Testis (tissue), 3 donors: ENCODE data around the gene CDK5. TPM values are rescaled to one million over a fixed set of nuclear protein-coding genes. Genes with fewer than 3 reads are reported as not detected.

ENCODE experiments used
- DNase-seq: peaks from one replicate; pipeline ENCODE4 v3.0.0-alpha.2; 2019
- H3K27ac ChIP-seq, 2 donors: fragments of 200-600 bp; sonication (generic); one replicate each; pipeline ENCODE4 v1.5.1; 2019
- H3K27me3 ChIP-seq: fragments of 200-600 bp; sonication (generic); one replicate; pipeline ENCODE4 v1.5.1; 2019
- H3K36me3 ChIP-seq: fragments of 200-600 bp; sonication (generic); one replicate; pipeline ENCODE4 v1.5.1; 2017; ENCODE audit warnings: low read depth; ENCODE audit errors: missing control alignments
- H3K4me1 ChIP-seq: fragments of 200-600 bp; sonication (generic); one replicate; pipeline ENCODE4 v1.5.1; 2019
- H3K4me3 ChIP-seq, 2 donors: fragments of 200-600 bp; sonication (generic); one replicate each; pipeline ENCODE4 v1.5.1; 2017 to 2019
- H3K9me3 ChIP-seq: fragments of 200-600 bp; sonication (generic); one replicate; pipeline ENCODE4 v1.5.1; 2017
- CTCF ChIP-seq, 3 experiments: fragments of 450-650 bp in 2 of 3; fragments of 200-600 bp in 1 of 3; sonication (generic) in 1 of 3; IDR thresholded peaks; one replicate each; pipeline ENCODE4 v1.5.1; 2016 to 2019; ENCODE audit warnings: antibody characterized with exemption in 3 of 3, mild to moderate bottlenecking in 2 of 3, moderate library complexity in 1 of 3
- POLR2A ChIP-seq: fragments of 450-650 bp; IDR thresholded peaks from one replicate; pipeline ENCODE4 v1.6.1; 2017; ENCODE audit warnings: antibody characterized with exemption, mild to moderate bottlenecking, moderate library complexity
- WGBS, 2 donors: methylation state at CpG; one replicate each; pipeline ENCODE4 v1.1.5; 2018; 5-methylcytosine and 5-hydroxymethylcytosine counted together
- intact Hi-C: fragments of 100-400 bp; cut with DNase I; formaldehyde crosslinking; loops from one replicate; pipeline ENCODE4 v1.15.1; 2023; ENCODE audit warnings: low total_unique reads
- polyA plus RNA-seq: library from polyadenylated mRNA; stranded (reverse); fragments of 350-450 nt; fragmentation: Illumina TruSeq; extraction: RNeasy Lipid Tissue Mini Kit (QIAGEN cat#74804); gene quantifications from one replicate; pipeline ENCODE4 v1.2.3, GENCODE V29; 2014; ENCODE audit warnings: low read depth, low replicate concordance; ENCODE audit not compliant: insufficient read depth
- total RNA-seq, 2 donors: library from RNA; depleted of rRNA; stranded (reverse); fragments of >200 nt; gene quantifications; one replicate each; pipeline ENCODE4 v1.2.3, GENCODE V29; 2016

The CDK5 gene
- total and polyA plus RNA-seq, 3 donors from 2014 or later = 7.1 to 15.4 (median 10.5) TPM

- TF ChIP-seq CTCF (IDR thresholded peaks at IDR 0.05) = no peak
- TF ChIP-seq POLR2A = no peak
- Histone ChIP-seq H3K4me3 (no peak overlapping the region), H3K9me3 (no peaks in the 10 kb centered on the region), H3K4me1 (peaks cover 7% of the 10 kb centered on the region), H3K27me3 (no peaks in the 10 kb centered on the region), H3K36me3 (no peaks in the 10 kb centered on the region), H3K27ac (no peak overlapping the region)
- DNase-seq = no peak
- intact Hi-C loops = no loop called here
- WGBS, 2 donors = 86 to 95% methylated on average over 4 of the region's 4 CpGs
Measured at GRCh38 chr7:151025924-151026671, 31.6 kb downstream of the CDK5 start.

GRCh38 chr7:151024435-151025056 is 33.2 kb downstream of the CDK5 start, which contains the start of gene ATG9B:
TSS of gene ATG9B (minus strand) at chr7:151024494. CDS start at chr7:151024423, 71 bp downstream.
- TF ChIP-seq POLR2A (no peak), CTCF (IDR thresholded peaks at IDR 0.05) (no peak)
- Histone ChIP-seq H3K27me3 (no peaks in the 10 kb centered on the region), H3K9me3 (no peaks in the 10 kb centered on the region), H3K27ac (no peak within 1 kb of the TSS), H3K4me3 (no peak within 1 kb of the TSS), H3K36me3 (no peaks in the 10 kb centered on the region), H3K4me1 (peaks cover 7% of the 10 kb centered on the region)
- DNase-seq = no peak
- 76 to 78% methylated on average over 4 of the region's 4 CpGs for WGBS, 2 donors
- intact Hi-C loops = no loop called here

GRCh38 chr7:151023232-151023631 is 34.5 kb downstream of the CDK5 start:
- Histone ChIP-seq H3K4me3 (no peak overlapping the region), H3K9me3 (no peaks in the 10 kb centered on the region), H3K4me1 (peaks cover 6% of the 10 kb centered on the region), H3K36me3 (no peaks in the 10 kb centered on the region), H3K27me3 (no peaks in the 10 kb centered on the region), H3K27ac (no peak overlapping the region)
- intact Hi-C loops = no loop called here
- TF ChIP-seq POLR2A (no peak), CTCF (IDR thresholded peaks at IDR 0.05) (no peak)
- no peak for DNase-seq
- 73 to 90% methylated on average over 5 to 10 of the region's 10 CpGs for WGBS, 2 donors

GRCh38 chr7:151020231-151020630 is 37.5 kb downstream of the CDK5 start:
- no peak for TF ChIP-seq POLR2A
- no peak for TF ChIP-seq CTCF (IDR thresholded peaks at IDR 0.05)
- DNase-seq = no peak
- Histone ChIP-seq H3K4me1 (peaks cover 2% of the 10 kb centered on the region), H3K36me3 (no peaks in the 10 kb centered on the region), H3K9me3 (no peaks in the 10 kb centered on the region), H3K4me3 (no peak overlapping the region), H3K27me3 (no peaks in the 10 kb centered on the region), H3K27ac (no peak overlapping the region)
- intact Hi-C loops = no loop called here
- WGBS, 2 donors = 44 to 62% methylated on average over 7 of the region's 7 CpGs

- Histone ChIP-seq H3K36me3 (no peaks in the 10 kb centered on the region), H3K4me1 (peaks cover 2% of the 10 kb centered on the region), H3K4me3 (peak overlapping the region; percentile 21 to 34), H3K27ac (no peak overlapping the region), H3K27me3 (no peaks in the 10 kb centered on the region), H3K9me3 (no peaks in the 10 kb centered on the region)
- intact Hi-C loops = no loop called here
- no peak for DNase-seq
- WGBS, 2 donors = 15 to 68% methylated on average over 3 to 14 of the region's 20 CpGs
- no peak for TF ChIP-seq POLR2A
- TF ChIP-seq CTCF (IDR thresholded peaks at IDR 0.05) = no peak
Measured at GRCh38 chr7:151019130-151019447, 38.6 kb downstream of the CDK5 start.
